OCI-LY7 (cell line): Measurements from ENCODE around the gene PARP2. TPM values are rescaled to one million over a fixed set of nuclear protein-coding genes. Genes with fewer than 3 reads are reported as not detected.

Experiments used
- BruUV-seq: library from RNA; stranded (reverse); fragments of 400-500 nt; replicated peaks from 2 replicates; lab custom pipeline; 2021; lab: Mats Ljungman, UMichigan
- CTCF ChIA-PET: fragments of 300-600 bp; sonication (Branson Sonifier 250); formaldehyde crosslinking; loops from one replicate; lab custom pipeline; 2022; ENCODE audit warnings: antibody characterized with exemption; ENCODE audit not compliant: unreplicated experiment; lab: Charles Lee
- POLR2A ChIA-PET: fragments of 300-600 bp; sonication (Branson Sonifier 250); formaldehyde crosslinking; loops from one replicate; lab custom pipeline; 2022; ENCODE audit warnings: antibody characterized with exemption; lab: Charles Lee
- DNase-seq: peaks from one replicate; pipeline ENCODE4 v3.0.0-alpha.2; 2015; ENCODE audit warnings: low spot score
- H2AFZ ChIP-seq: fragments of 200-600 bp; sonication (generic), shearing (Covaris generic); 2 replicates; pipeline ENCODE4 v1.6.1; 2014; ENCODE audit warnings: mild to moderate bottlenecking, antibody characterized with exemption, low read length, moderate library complexity
- H3K27ac ChIP-seq: fragments of 200-600 bp; sonication (generic); 2 replicates; pipeline ENCODE4 v1.5.1; 2014; ENCODE audit warnings: mixed run types, low read depth, mild to moderate bottlenecking, moderate library complexity, low read length, inconsistent platforms; ENCODE audit not compliant: poor library complexity, severe bottlenecking
- H3K36me3 ChIP-seq: fragments of 200-600 bp; sonication (generic); 2 replicates; pipeline ENCODE4 v1.6.1; 2014; ENCODE audit warnings: mild to moderate bottlenecking, antibody characterized with exemption, low read length, moderate library complexity, mixed read lengths; ENCODE audit not compliant: insufficient read depth
- H3K4me1 ChIP-seq: fragments of 200-600 bp; sonication (generic); 2 replicates; pipeline ENCODE4 v1.5.1; 2014; ENCODE audit warnings: mild to moderate bottlenecking, low read length; ENCODE audit not compliant: insufficient read depth, poor library complexity, severe bottlenecking
- H3K4me2 ChIP-seq: fragments of 200-600 bp; sonication (generic); 2 replicates; pipeline ENCODE4 v1.6.1; 2014; ENCODE audit warnings: mild to moderate bottlenecking, low read length
- H3K4me3 ChIP-seq: fragments of 200-600 bp; sonication (generic); 2 replicates; pipeline ENCODE4 v1.5.1; 2014; ENCODE audit warnings: mild to moderate bottlenecking, low read depth, low read length; ENCODE audit not compliant: poor library complexity, severe bottlenecking
- H3K79me2 ChIP-seq: fragments of 200-600 bp; sonication (generic); 2 replicates; pipeline ENCODE4 v1.6.1; 2016; ENCODE audit warnings: low read depth, mild to moderate bottlenecking, low read length, moderate library complexity, mixed read lengths; ENCODE audit not compliant: insufficient read depth
- H3K9me2 ChIP-seq: fragments of 200-600 bp; sonication (generic); 2 replicates; pipeline ENCODE4 v1.6.1; 2016; ENCODE audit warnings: mild to moderate bottlenecking, low read length, mixed read lengths; ENCODE audit not compliant: insufficient read depth
- H3K9me3 ChIP-seq: fragments of 200-600 bp; sonication (generic); 2 replicates; pipeline ENCODE4 v1.6.1; 2014; ENCODE audit warnings: mild to moderate bottlenecking, mixed run types, low read length, mixed read lengths
- H4K20me1 ChIP-seq: fragments of 200-600 bp; sonication (generic); 2 replicates; pipeline ENCODE4 v1.6.1; 2014; ENCODE audit warnings: mild to moderate bottlenecking, antibody characterized with exemption, low read length, moderate library complexity, mixed read lengths; ENCODE audit not compliant: insufficient read depth
- EZH2phosphoT487 ChIP-seq: fragments of 200-600 bp; sonication (generic); IDR thresholded peaks from 2 replicates; pipeline ENCODE4 v1.6.1; 2018; ENCODE audit warnings: low read depth, borderline replicate concordance, mild to moderate bottlenecking, mixed run types, antibody characterized with exemption, low read length, moderate library complexity, mixed read lengths
- intact Hi-C: fragments of 100-400 bp; cut with micrococcal nuclease; formaldehyde crosslinking; loops from one replicate; pipeline ENCODE4 v1.10.0; 2022; ENCODE audit not compliant: unreplicated experiment
- total RNA-seq, 2 experiments: library from RNA; depleted of rRNA in 1 of 2; stranded (reverse); fragments of >200 nt in 1 of 2; shearing (Covaris generic) in 1 of 2; gene quantifications; 2 replicates each; pipeline ENCODE4 v1.2.3, GENCODE V29; 2014 to 2022
- TF ChIP-seq, protein P1 (sequence below): fragments of 200-600 bp; sonication (generic); conservative IDR thresholded peaks from 2 replicates; pipeline ENCODE4 v1.5.1; 2014; ENCODE audit warnings: mild to moderate bottlenecking, antibody characterized with exemption, low read length, moderate library complexity, mixed read lengths

The PARP2 gene
- total RNA-seq, 2 experiments from 2014 or later, result 44.4 to 55.4 TPM

DNA sequence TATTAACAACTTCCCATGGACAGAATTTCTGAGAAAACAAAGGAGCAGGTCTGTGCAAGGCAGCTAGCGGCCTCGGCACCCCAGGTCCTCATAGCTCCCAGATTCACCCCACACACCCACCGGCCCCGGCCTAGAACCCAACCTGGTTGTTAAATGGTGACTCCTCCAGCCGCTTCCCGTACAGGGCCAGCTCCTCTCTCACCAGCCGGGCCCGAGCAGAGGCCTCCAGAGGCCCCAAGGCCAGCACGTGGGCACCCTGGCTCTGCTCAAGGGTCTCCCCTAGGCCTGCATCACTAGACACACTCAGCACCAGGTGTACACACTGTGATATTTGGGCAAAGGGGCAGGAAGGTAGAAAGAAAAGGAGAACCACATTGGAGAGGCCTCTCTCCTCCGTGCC lies 39.6 kb downstream of the PARP2 start:
- no peak for DNase-seq
- peaks cover 45% of the 10 kb centered on the region; the same call in 1 of the 2 replicates for H3K36me3 ChIP-seq
- intact Hi-C loops, result no loop called here
- TF ChIP-seq EZH2phosphoT487, result no peak
- TF ChIP-seq, protein P1, sequence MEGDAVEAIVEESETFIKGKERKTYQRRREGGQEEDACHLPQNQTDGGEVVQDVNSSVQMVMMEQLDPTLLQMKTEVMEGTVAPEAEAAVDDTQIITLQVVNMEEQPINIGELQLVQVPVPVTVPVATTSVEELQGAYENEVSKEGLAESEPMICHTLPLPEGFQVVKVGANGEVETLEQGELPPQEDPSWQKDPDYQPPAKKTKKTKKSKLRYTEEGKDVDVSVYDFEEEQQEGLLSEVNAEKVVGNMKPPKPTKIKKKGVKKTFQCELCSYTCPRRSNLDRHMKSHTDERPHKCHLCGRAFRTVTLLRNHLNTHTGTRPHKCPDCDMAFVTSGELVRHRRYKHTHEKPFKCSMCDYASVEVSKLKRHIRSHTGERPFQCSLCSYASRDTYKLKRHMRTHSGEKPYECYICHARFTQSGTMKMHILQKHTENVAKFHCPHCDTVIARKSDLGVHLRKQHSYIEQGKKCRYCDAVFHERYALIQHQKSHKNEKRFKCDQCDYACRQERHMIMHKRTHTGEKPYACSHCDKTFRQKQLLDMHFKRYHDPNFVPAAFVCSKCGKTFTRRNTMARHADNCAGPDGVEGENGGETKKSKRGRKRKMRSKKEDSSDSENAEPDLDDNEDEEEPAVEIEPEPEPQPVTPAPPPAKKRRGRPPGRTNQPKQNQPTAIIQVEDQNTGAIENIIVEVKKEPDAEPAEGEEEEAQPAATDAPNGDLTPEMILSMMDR, result no peak
- H2AFZ ChIP-seq, result no peak overlapping the region
- no peaks in the 10 kb centered on the region for H3K79me2 ChIP-seq
- ChIA-PET CTCF (no interaction called here), POLR2A (no interaction called here)
- no peak overlapping the region for H3K4me2 ChIP-seq
- no peak overlapping the region for H3K4me3 ChIP-seq
- H4K20me1 ChIP-seq, result no peaks in the 10 kb centered on the region
- no peaks in the 10 kb centered on the region for H3K9me3 ChIP-seq
- H3K4me1 ChIP-seq, result no peaks in the 10 kb centered on the region
- BruUV-seq, result no TSS peak
- H3K9me2 ChIP-seq, result no peaks in the 10 kb centered on the region
- H3K27ac ChIP-seq, result no peak overlapping the region

DNA sequence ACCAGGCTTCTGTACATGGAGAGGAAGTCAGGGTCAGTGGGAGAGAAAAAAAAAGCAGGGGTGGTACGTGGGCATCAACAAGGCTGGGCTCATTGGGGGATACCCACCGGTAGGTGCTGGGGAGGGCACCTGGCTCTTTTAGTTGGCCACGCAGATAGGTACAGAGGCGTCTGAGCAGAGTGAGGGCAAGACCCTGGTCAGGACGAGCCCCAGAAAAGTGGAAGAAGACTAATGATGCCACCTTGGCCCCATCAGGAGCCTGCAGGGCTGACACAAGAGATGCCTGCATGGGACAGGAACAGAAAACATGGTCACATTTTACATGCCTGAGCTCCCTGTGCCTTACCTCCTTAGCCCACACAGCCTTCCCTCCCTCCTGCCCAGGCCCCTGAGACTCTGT lies 40.2 kb downstream of the PARP2 start:
- BruUV-seq, result no TSS peak
- no peak overlapping the region for H3K27ac ChIP-seq
- H3K4me2 ChIP-seq, result no peak overlapping the region
- H3K4me3 ChIP-seq, result no peak overlapping the region
- ChIA-PET CTCF (no interaction called here), POLR2A (no interaction called here)
- no peak for DNase-seq
- intact Hi-C loops, result no loop called here
- H3K9me3 ChIP-seq, result no peaks in the 10 kb centered on the region
- H3K36me3 ChIP-seq, result peaks cover 45% of the 10 kb centered on the region; the same call in 1 of the 2 replicates
- H3K9me2 ChIP-seq, result no peaks in the 10 kb centered on the region
- no peaks in the 10 kb centered on the region for H3K4me1 ChIP-seq
- TF ChIP-seq, protein P1, result no peak
- TF ChIP-seq EZH2phosphoT487, result no peak
- H4K20me1 ChIP-seq, result no peaks in the 10 kb centered on the region
- no peaks in the 10 kb centered on the region for H3K79me2 ChIP-seq
- no peak overlapping the region for H2AFZ ChIP-seq

DNA sequence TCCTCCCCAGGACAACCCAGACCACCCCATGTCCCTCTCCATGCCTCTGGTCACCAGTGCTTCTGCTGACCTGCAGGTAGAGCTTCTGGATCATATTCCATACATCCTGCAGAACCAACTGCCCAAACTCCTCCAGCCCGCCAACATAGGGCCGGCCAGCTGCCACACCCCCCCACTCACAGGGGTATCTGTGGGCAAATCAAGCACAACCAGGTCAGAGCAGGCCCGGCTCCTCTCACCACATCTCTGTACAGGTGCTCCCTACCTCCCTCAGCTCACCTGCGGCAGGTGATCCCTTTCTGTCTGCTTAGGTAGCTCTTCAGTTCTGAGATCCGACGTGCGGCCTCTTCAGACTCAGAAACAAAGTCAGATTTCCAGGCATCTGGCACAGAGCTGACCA lies 40.9 kb downstream of the PARP2 start:
- DNase-seq, result no peak
- no peaks in the 10 kb centered on the region for H3K79me2 ChIP-seq
- no TSS peak for BruUV-seq
- no peaks in the 10 kb centered on the region for H4K20me1 ChIP-seq
- CTCF ChIA-PET, result no interaction called here
- TF ChIP-seq, protein P1, result no peak
- TF ChIP-seq EZH2phosphoT487, result no peak
- no peak overlapping the region for H3K4me3 ChIP-seq
- no peaks in the 10 kb centered on the region for H3K9me3 ChIP-seq
- no peak overlapping the region for H2AFZ ChIP-seq
- POLR2A ChIA-PET, result no interaction called here
- no peak overlapping the region for H3K4me2 ChIP-seq
- intact Hi-C loops, result no loop called here
- no peaks in the 10 kb centered on the region for H3K9me2 ChIP-seq
- no peak overlapping the region for H3K27ac ChIP-seq
- peaks cover 41% of the 10 kb centered on the region; the same call in 1 of the 2 replicates for H3K36me3 ChIP-seq
- H3K4me1 ChIP-seq, result no peaks in the 10 kb centered on the region
